Body of pancreas (tissue), 4 donors: ENCODE measurements around the gene CCSER2.

Experiments used
- POLR2A ChIP-seq, 3 donors: fragments of 450-650 bp; IDR thresholded peaks; one replicate each; pipeline ENCODE4 v1.6.1; 2016; ENCODE audit warnings: antibody characterized with exemption in 3 of 3, mild to moderate bottlenecking in 2 of 3
- TF ChIP-seq, protein P1 (sequence below), 7 experiments: fragments of 450-650 bp in 4 of 7; fragments of 200-600 bp in 3 of 7; sonication (generic) in 3 of 7; IDR thresholded peaks; one replicate each; pipeline ENCODE4 v1.5.1; 2016 to 2019; ENCODE audit warnings: antibody characterized with exemption in 7 of 7

DNA sequence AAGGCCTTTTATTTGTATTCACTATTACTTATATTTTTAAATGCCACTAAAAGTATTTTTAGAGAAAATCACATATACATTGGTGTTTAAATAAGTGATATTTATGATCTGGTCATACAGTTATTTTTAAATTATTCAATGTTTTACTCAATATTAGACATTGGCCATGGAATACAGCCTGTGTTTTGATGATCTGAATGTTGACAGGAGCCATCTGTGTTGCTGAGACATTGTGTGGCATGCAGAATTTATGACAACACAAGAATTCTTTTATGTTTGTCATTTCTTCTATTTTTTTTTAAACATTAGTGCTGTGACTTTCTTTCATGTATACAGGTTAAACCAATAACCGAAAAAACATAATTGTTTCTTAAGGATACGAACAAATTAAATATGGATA lies 156.2 kb downstream of the CCSER2 start:
- TF ChIP-seq, protein P1, sequence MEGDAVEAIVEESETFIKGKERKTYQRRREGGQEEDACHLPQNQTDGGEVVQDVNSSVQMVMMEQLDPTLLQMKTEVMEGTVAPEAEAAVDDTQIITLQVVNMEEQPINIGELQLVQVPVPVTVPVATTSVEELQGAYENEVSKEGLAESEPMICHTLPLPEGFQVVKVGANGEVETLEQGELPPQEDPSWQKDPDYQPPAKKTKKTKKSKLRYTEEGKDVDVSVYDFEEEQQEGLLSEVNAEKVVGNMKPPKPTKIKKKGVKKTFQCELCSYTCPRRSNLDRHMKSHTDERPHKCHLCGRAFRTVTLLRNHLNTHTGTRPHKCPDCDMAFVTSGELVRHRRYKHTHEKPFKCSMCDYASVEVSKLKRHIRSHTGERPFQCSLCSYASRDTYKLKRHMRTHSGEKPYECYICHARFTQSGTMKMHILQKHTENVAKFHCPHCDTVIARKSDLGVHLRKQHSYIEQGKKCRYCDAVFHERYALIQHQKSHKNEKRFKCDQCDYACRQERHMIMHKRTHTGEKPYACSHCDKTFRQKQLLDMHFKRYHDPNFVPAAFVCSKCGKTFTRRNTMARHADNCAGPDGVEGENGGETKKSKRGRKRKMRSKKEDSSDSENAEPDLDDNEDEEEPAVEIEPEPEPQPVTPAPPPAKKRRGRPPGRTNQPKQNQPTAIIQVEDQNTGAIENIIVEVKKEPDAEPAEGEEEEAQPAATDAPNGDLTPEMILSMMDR (IDR thresholded peaks at IDR 0.05), result no peak
- TF ChIP-seq POLR2A (IDR thresholded peaks at IDR 0.05), result no peak
